HCT116 (cell line): ENCODE data around the gene RIN3. TPM values are rescaled to one million over a fixed set of nuclear protein-coding genes. Genes with fewer than 3 reads are reported as not detected.

ENCODE experiments used
- ATAC-seq: fragments of 200-7000 bp; cut with Tn5 transposase; 2 replicates; pipeline ENCODE4 v1.9.1; 2020; ENCODE audit warnings: mild to moderate bottlenecking, moderate library complexity
- BruUV-seq: library from RNA; stranded (reverse); fragments of 400-500 nt; replicated peaks from 2 replicates; lab custom pipeline; 2021; lab: Mats Ljungman, UMichigan
- CTCF ChIA-PET: fragments of 300-600 bp; sonication (Branson Sonifier 250); formaldehyde crosslinking; loops from one replicate; lab custom pipeline; 2021; ENCODE audit warnings: antibody characterized with exemption; lab: Charles Lee
- POLR2A ChIA-PET: fragments of 300-600, 350-600 bp; sonication (Branson Sonifier 250); formaldehyde crosslinking; loops from one replicate; lab custom pipeline; 2021; ENCODE audit warnings: antibody characterized with exemption; lab: Charles Lee
- RAD21 ChIA-PET, 2 experiments: fragments of 300-600 bp; sonication (Branson Sonifier 250); formaldehyde crosslinking; loops; one replicate each; lab custom pipeline; 2023; ENCODE audit warnings: low total read pairs in 2 of 2; ENCODE audit not compliant: uncharacterized antibody in 2 of 2, unreplicated experiment in 2 of 2, low non-redundant PET in 1 of 2; lab: Charles Lee
- DNase-seq: peaks from one replicate; pipeline ENCODE4 v3.0.0-alpha.2; 2010; ENCODE audit warnings: low read depth, low spot score
- H2AFZ ChIP-seq: fragments of 200-600 bp; shearing (Covaris generic), sonication (generic); 2 replicates; pipeline ENCODE4 v1.6.1; 2017; ENCODE audit warnings: low read depth, mixed run types, mixed read lengths, antibody characterized with exemption, low read length; ENCODE audit not compliant: poor library complexity, severe bottlenecking
- H3K27ac ChIP-seq: 2 replicates; pipeline ENCODE4 v1.5.1; 2012; ENCODE audit warnings: low read depth, low read length
- H3K27me3 ChIP-seq: fragments of 200-600 bp; sonication (generic); 2 replicates; pipeline ENCODE4 v1.6.1; 2016; ENCODE audit warnings: mixed run types, low read length, mixed read lengths; ENCODE audit not compliant: insufficient read depth
- H3K36me3 ChIP-seq, 2 experiments: fragments of 200-500 bp in 1 of 2; fragments of 200-600 bp in 1 of 2; sonication (Bioruptor generic) in 1 of 2; sonication (generic) in 1 of 2; 2 replicates each; pipeline versions ENCODE4 v1.5.1 to v1.6.1; 2014 to 2016; ENCODE audit warnings: low read length in 2 of 2, inconsistent platforms in 1 of 2, mixed read lengths in 1 of 2, mixed run types in 1 of 2; ENCODE audit not compliant: insufficient read depth in 2 of 2, control insufficient read depth in 1 of 2
- H3K4me1 ChIP-seq, 2 experiments: fragments of 200-600 bp in 1 of 2; sonication (generic) in 1 of 2; 2 replicates each; pipeline versions ENCODE4 v1.5.1 to v1.6.1; 2012 to 2017; ENCODE audit warnings: low read length in 2 of 2, inconsistent platforms in 1 of 2, mild to moderate bottlenecking in 1 of 2, mixed read lengths in 1 of 2, mixed run types in 1 of 2, moderate library complexity in 1 of 2; ENCODE audit not compliant: insufficient read depth in 2 of 2, control insufficient read depth in 1 of 2
- H3K4me2 ChIP-seq: fragments of 200-600 bp; sonication (generic); 2 replicates; pipeline ENCODE4 v1.6.1; 2017; ENCODE audit warnings: mixed run types, low read length, mixed read lengths
- H3K4me3 ChIP-seq, 2 experiments: fragments of 200-600 bp in 1 of 2; sonication (generic) in 1 of 2; replicated peaks in 1 of 2; 2 replicates each; pipeline ENCODE4 v1.5.1; 2011 to 2016; ENCODE audit warnings: low read length in 2 of 2, control low read depth in 1 of 2, low read depth in 1 of 2, mild to moderate bottlenecking in 1 of 2, mixed read lengths in 1 of 2, mixed run types in 1 of 2
- H3K79me2 ChIP-seq: fragments of 200-600 bp; sonication (generic); 2 replicates; pipeline ENCODE4 v1.6.1; 2017; ENCODE audit warnings: mild to moderate bottlenecking, mixed run types, low read length, moderate library complexity, mixed read lengths; ENCODE audit not compliant: insufficient read depth
- H3K9ac ChIP-seq: fragments of 200-600 bp; sonication (generic); 2 replicates; pipeline ENCODE4 v1.6.1; 2016; ENCODE audit warnings: low read length, mixed read lengths
- H3K9me2 ChIP-seq: fragments of 200-600 bp; sonication (generic), shearing (Covaris generic); 2 replicates; pipeline ENCODE4 v1.6.1; 2017; ENCODE audit warnings: mixed run types, mild to moderate bottlenecking, moderate library complexity; ENCODE audit not compliant: insufficient read depth
- H3K9me3 ChIP-seq, 2 experiments: fragments of 200-500 bp in 1 of 2; fragments of 200-600 bp in 1 of 2; sonication (Bioruptor generic) in 1 of 2; sonication (generic) in 1 of 2; 2 replicates each; pipeline ENCODE4 v1.6.1; 2014 to 2017; ENCODE audit warnings: low read length in 2 of 2, mixed read lengths in 2 of 2, inconsistent platforms in 1 of 2, low read depth in 1 of 2, mild to moderate bottlenecking in 1 of 2, mixed run types in 1 of 2, moderate library complexity in 1 of 2; ENCODE audit not compliant: control insufficient read depth in 1 of 2, insufficient read depth in 1 of 2
- H4K20me1 ChIP-seq: fragments of 200-600 bp; sonication (generic), shearing (Covaris generic); 2 replicates; pipeline ENCODE4 v1.6.1; 2017; ENCODE audit warnings: mixed run types, mild to moderate bottlenecking, moderate library complexity; ENCODE audit not compliant: insufficient read depth
- ATF3 ChIP-seq: IDR thresholded peaks from 2 replicates; pipeline ENCODE4 v1.6.1; 2012
- CTCF ChIP-seq, 3 experiments: fragments of 200-600 bp in 1 of 3; sonication (generic) in 1 of 3; IDR thresholded peaks in 2 of 3; conservative IDR thresholded peaks in 1 of 3; 2 replicates each; pipeline ENCODE4 v1.5.1; 2012 to 2017; ENCODE audit warnings: low read depth in 2 of 3, low read length in 2 of 3, antibody characterized with exemption in 1 of 3, borderline replicate concordance in 1 of 3, control low read depth in 1 of 3, mild to moderate bottlenecking in 1 of 3, mixed read lengths in 1 of 3, mixed run types in 1 of 3, moderate library complexity in 1 of 3; ENCODE audit not compliant: insufficient read depth in 1 of 3
- JUND ChIP-seq: IDR thresholded peaks from 2 replicates; pipeline ENCODE4 v1.6.1; 2012
- POLR2A ChIP-seq: IDR thresholded peaks from 2 replicates; pipeline ENCODE4 v1.7.0; 2011; ENCODE audit warnings: borderline replicate concordance; ENCODE audit not compliant: insufficient read depth, insufficient read length; ENCODE audit errors: extremely low read depth
- RAD21 ChIP-seq: IDR thresholded peaks from 2 replicates; pipeline ENCODE4 v1.6.1; 2012; ENCODE audit warnings: low read depth, mild to moderate bottlenecking
- REST ChIP-seq: IDR thresholded peaks from 2 replicates; pipeline ENCODE4 v1.6.1; 2012; ENCODE audit warnings: low read depth
- SIN3A ChIP-seq: IDR thresholded peaks from 2 replicates; pipeline ENCODE4 v1.6.1; 2012; ENCODE audit warnings: low read depth
- YY1 ChIP-seq: IDR thresholded peaks from 2 replicates; pipeline ENCODE4 v1.6.1; 2011; ENCODE audit warnings: low read length, low read depth, moderate library complexity, mild to moderate bottlenecking; ENCODE audit not compliant: insufficient replicate concordance; ENCODE audit errors: extremely low read depth
- ZFX ChIP-seq: fragments of 450-650 bp; IDR thresholded peaks from 2 replicates; pipeline ENCODE4 v1.6.1; 2017
- ZNF274 ChIP-seq: fragments of 200-500 bp; sonication (Bioruptor generic); IDR thresholded peaks from 2 replicates; pipeline ENCODE4 v1.6.1; 2014; ENCODE audit warnings: mild to moderate bottlenecking, low read depth, low read length, inconsistent platforms
- intact Hi-C: fragments of 100-400 bp; cut with micrococcal nuclease; formaldehyde crosslinking; loops from 2 replicates; pipeline ENCODE4 v1.10.0; 2022
- total RNA-seq: library from RNA; stranded (reverse); gene quantifications from one replicate; pipeline ENCODE4 v1.2.1, GENCODE V29; 2021; ENCODE audit not compliant: unreplicated experiment
- TF ChIP-seq, protein P1 (sequence below): IDR thresholded peaks from 2 replicates; pipeline ENCODE4 v1.6.1; 2012

The RIN3 gene
- total RNA-seq, 1 experiment from 2014 or later, result 22.2 TPM

DNA sequence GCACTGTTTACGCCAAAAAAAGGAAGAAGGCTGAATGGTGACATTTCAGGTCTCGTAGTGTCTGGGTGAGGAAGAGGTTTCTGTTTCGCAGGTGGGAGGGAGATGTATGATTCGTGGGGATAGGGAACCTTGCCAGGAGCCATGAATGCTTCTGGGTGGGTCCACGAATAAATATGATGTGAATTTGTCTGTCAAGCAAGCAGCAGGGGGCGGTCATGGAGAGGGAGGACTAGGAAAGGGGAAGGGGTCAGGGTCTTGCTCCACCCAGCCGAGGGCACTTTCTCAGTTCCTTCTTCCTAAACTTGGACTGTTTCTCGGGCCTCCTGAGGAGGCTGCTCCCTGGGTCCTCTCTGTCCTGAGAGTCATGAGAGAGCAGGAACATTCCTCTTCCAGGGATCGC is 162.4 kb downstream of the RIN3 start:
- Histone ChIP-seq H3K4me3 (no peak overlapping the region), H3K4me1 (peaks cover 0 to 4% of the 10 kb centered on the region in 2 experiments; a peak in 2 of 4 replicates), H2AFZ (no peak overlapping the region), H3K4me2 (no peak overlapping the region), H3K9ac (no peak overlapping the region), H3K27me3 (no peaks in the 10 kb centered on the region), H3K9me3 (no peaks in the 10 kb centered on the region), H3K9me2 (no peaks in the 10 kb centered on the region), H4K20me1 (no peaks in the 10 kb centered on the region), H3K27ac (no peak overlapping the region), H3K79me2 (no peaks in the 10 kb centered on the region), H3K36me3 (peaks cover 2 to 15% of the 10 kb centered on the region in 2 experiments; a peak in 1 of 4 replicates)
- CTCF ChIA-PET, result no interaction called here
- POLR2A ChIA-PET, result no interaction called here
- intact Hi-C loops, result no loop called here
- TF ChIP-seq ZFX (no peak), YY1 (no peak), RAD21 (no peak), JUND (no peak)
- ATAC-seq (no peak), DNase-seq (no peak)
- RAD21 ChIA-PET, result no interaction called here
- no TSS peak for BruUV-seq

DNA sequence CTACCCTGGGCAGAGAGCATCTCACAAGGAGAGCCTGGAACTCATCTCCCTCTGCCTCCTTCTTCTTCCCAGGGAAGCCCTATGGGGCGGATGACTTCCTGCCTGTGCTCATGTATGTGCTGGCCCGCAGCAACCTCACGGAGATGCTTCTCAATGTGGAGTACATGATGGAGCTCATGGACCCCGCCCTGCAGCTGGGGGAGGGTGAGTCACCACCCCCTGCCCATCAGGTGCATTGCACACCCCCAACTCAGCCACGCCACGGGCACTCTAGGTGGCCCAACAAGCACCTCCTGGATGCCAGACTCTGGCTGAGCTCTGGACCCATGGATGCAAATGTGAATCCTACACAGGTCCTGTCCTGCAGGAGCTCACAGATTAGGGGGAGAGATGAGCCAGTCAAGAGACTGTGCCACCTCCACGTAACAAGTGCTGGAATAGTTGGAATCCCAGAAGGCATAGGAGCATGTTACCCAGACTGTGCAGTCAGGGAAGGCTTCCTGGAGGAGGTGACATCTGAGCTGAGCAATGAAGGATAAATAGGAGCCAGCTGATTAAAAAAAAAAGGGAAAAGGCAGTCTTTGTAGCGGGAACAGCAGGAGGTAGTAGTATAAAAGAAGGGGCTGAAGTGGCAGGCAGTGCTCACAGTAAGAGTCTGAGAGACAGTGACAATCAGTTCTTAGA is 163.0 kb downstream of the RIN3 start:
- ATAC-seq (no peak), DNase-seq (no peak)
- H3K9ac ChIP-seq, result no peak overlapping the region
- H3K4me3 ChIP-seq, result no peak overlapping the region
- no peaks in the 10 kb centered on the region for H3K27me3 ChIP-seq
- peaks cover 2 to 15% of the 10 kb centered on the region in 2 experiments; a peak in 1 of 4 replicates for H3K36me3 ChIP-seq
- no peaks in the 10 kb centered on the region for H4K20me1 ChIP-seq
- ChIA-PET CTCF (no interaction called here), POLR2A (no interaction called here), RAD21 (no interaction called here)
- no peaks in the 10 kb centered on the region for H3K9me3 ChIP-seq
- H3K27ac ChIP-seq, result no peak overlapping the region
- intact Hi-C loops, result no loop called here
- peaks cover 2 to 10% of the 10 kb centered on the region in 2 experiments; a peak in 2 of 4 replicates for H3K4me1 ChIP-seq
- H3K9me2 ChIP-seq, result no peaks in the 10 kb centered on the region
- H3K4me2 ChIP-seq, result no peak overlapping the region
- no TSS peak for BruUV-seq
- no peak overlapping the region for H2AFZ ChIP-seq
- H3K79me2 ChIP-seq, result no peaks in the 10 kb centered on the region
- TF ChIP-seq POLR2A, result no peak
- no peak for TF ChIP-seq ZFX
- TF ChIP-seq, protein P1, sequence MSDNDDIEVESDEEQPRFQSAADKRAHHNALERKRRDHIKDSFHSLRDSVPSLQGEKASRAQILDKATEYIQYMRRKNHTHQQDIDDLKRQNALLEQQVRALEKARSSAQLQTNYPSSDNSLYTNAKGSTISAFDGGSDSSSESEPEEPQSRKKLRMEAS, result no peak
- no peak for TF ChIP-seq SIN3A
- TF ChIP-seq CTCF (IDR thresholded peaks at IDR 0.05 in 2 of 3, conservative IDR thresholded peaks at IDR 0.05 in 1 of 3; ENCODE audit: borderline replicate concordance in 1 of 3, insufficient read depth in 1 of 3, low read depth in 2 of 3, low read length in 2 of 3), result no peak
- no peak for TF ChIP-seq ZNF274
- no peak for TF ChIP-seq ATF3
- TF ChIP-seq RAD21, result no peak
- no peak for TF ChIP-seq REST
- TF ChIP-seq JUND, result no peak
